Sigmoid colon (tissue), 7 donors: ENCODE results near the gene CDHR3. TPM values are rescaled to one million over a fixed set of nuclear protein-coding genes. Genes with fewer than 3 reads are reported as not detected.
A peak's percentile ranks its signal among the peaks of the same experiment; 100 is the strongest.

ENCODE experiments used
- DNase-seq: peaks from one replicate; pipeline ENCODE4 v3.0.0-alpha.2; 2019
- H3K27ac ChIP-seq, 4 donors: fragments of 200-600 bp; sonication (generic); one replicate each; pipeline ENCODE4 v1.5.1; 2016 to 2019; ENCODE audit warnings: mild to moderate bottlenecking in 1 of 4
- H3K27me3 ChIP-seq, 3 donors: fragments of 200-600 bp; sonication (generic); one replicate each; pipeline ENCODE4 v1.5.1; 2019; ENCODE audit warnings: mild to moderate bottlenecking in 1 of 3
- H3K36me3 ChIP-seq, 4 donors: fragments of 200-600 bp; sonication (generic); one replicate each; pipeline ENCODE4 v1.5.1; 2016 to 2019
- H3K4me1 ChIP-seq, 4 donors: fragments of 200-600 bp; sonication (generic); one replicate each; pipeline ENCODE4 v1.5.1; 2017 to 2019
- H3K4me3 ChIP-seq, 4 donors: fragments of 200-600 bp; sonication (generic); one replicate each; pipeline ENCODE4 v1.5.1; 2017 to 2019; ENCODE audit warnings: mild to moderate bottlenecking in 2 of 4, moderate library complexity in 1 of 4
- H3K9me3 ChIP-seq, 4 donors: fragments of 200-600 bp in 3 of 4; sonication (generic) in 3 of 4; one replicate each; pipeline versions ENCODE4 v1.5.1 to v1.6.1; 2013 to 2019
- EP300 ChIP-seq, 4 donors: sonication (generic); formaldehyde crosslinking; IDR thresholded peaks; one replicate each; pipeline ENCODE4 v1.6.1; 2017; ENCODE audit warnings: antibody characterized with exemption in 4 of 4
- POLR2A ChIP-seq, 2 donors: fragments of 450-650 bp; IDR thresholded peaks; one replicate each; pipeline ENCODE4 v1.6.1; 2016; ENCODE audit warnings: antibody characterized with exemption in 2 of 2, mild to moderate bottlenecking in 2 of 2, moderate library complexity in 2 of 2
- POLR2AphosphoS5 ChIP-seq, 4 donors: sonication (generic); formaldehyde crosslinking; IDR thresholded peaks; one replicate each; pipeline ENCODE4 v1.6.1; 2017; ENCODE audit warnings: antibody characterized with exemption in 4 of 4
- WGBS, 2 donors: extraction: QIAGEN DNeasy Blood & Tissue Kit; methylation state at CpG; one replicate each; pipeline ENCODE4 v1.1.7; 2013; 5-methylcytosine and 5-hydroxymethylcytosine counted together
- intact Hi-C: fragments of 100-400 bp; cut with DNase I; formaldehyde crosslinking; loops from one replicate; pipeline ENCODE4 v1.15.1; 2023
- polyA plus RNA-seq, 3 donors: library from polyadenylated mRNA; stranded (reverse); fragments of 200-250 nt; gene quantifications; one replicate each; pipeline ENCODE4 v1.2.3, GENCODE V29; 2013
- total RNA-seq, 4 donors: library from RNA; depleted of rRNA; stranded (reverse); fragments of >200 nt; gene quantifications; one replicate each; pipeline ENCODE4 v1.1.0, GENCODE V29; 2016
- TF ChIP-seq, protein P1 (sequence below), 4 experiments: fragments of 450-650 bp in 3 of 4; fragments of 200-600 bp in 1 of 4; IDR thresholded peaks; one replicate each; pipeline ENCODE4 v1.5.1; 2016 to 2019; ENCODE audit warnings: antibody characterized with exemption in 4 of 4, mild to moderate bottlenecking in 3 of 4, moderate library complexity in 2 of 4
- donor health status: healthy with polysubstance abuse.
- donor health status: Bipolar disorder and iron deficiency.
- donor health status: healthy.

Gene CDHR3
- total and polyA plus RNA-seq, 7 donors: 2.2 to 21.3 (median 3.7) TPM

DNA sequence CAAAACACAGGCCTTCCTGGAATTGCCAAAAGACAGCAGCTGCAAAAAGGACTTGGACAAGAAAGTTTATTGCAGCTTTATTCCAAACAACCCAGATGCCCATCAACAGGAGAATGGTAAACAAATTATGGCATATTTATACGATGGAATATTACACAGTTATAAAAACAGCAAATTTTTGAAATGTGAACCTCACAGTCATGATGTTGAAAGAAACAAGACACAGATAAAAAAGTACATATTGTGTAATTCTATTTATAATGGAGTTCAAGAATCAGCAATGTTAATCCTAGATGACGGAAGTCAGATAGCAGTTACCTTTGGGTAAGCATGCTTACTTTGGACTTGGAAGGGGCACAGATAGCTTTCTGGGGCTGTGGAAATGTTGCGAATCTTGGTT, 104.6 kb downstream of the CDHR3 start:
- no peak for TF ChIP-seq POLR2A (IDR thresholded peaks at IDR 0.05)
- TF ChIP-seq, protein P1, sequence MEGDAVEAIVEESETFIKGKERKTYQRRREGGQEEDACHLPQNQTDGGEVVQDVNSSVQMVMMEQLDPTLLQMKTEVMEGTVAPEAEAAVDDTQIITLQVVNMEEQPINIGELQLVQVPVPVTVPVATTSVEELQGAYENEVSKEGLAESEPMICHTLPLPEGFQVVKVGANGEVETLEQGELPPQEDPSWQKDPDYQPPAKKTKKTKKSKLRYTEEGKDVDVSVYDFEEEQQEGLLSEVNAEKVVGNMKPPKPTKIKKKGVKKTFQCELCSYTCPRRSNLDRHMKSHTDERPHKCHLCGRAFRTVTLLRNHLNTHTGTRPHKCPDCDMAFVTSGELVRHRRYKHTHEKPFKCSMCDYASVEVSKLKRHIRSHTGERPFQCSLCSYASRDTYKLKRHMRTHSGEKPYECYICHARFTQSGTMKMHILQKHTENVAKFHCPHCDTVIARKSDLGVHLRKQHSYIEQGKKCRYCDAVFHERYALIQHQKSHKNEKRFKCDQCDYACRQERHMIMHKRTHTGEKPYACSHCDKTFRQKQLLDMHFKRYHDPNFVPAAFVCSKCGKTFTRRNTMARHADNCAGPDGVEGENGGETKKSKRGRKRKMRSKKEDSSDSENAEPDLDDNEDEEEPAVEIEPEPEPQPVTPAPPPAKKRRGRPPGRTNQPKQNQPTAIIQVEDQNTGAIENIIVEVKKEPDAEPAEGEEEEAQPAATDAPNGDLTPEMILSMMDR (IDR thresholded peaks at IDR 0.05): no peak
- TF ChIP-seq EP300 (IDR thresholded peaks at IDR 0.05): peak; percentile 69 to 96 (median 88)
- TF ChIP-seq POLR2AphosphoS5 (IDR thresholded peaks at IDR 0.05): peak; percentile 94 to 99 (median 96)
- no peaks in the 10 kb centered on the region for H3K27me3 ChIP-seq
- peaks cover 0 to 98% (median 89%) of the 10 kb centered on the region in 4 donors for H3K4me1 ChIP-seq
- H3K4me3 ChIP-seq: no peak overlapping the region
- H3K9me3 ChIP-seq: no peaks in the 10 kb centered on the region
- DNase-seq: no peak
- H3K36me3 ChIP-seq: no peaks in the 10 kb centered on the region
- intact Hi-C loops: loop anchor here (1.0 to 10.0 kb wide), 3 partner anchors 45 to 217 kb away; partner anchors contain the start of genes NAMPT and SYPL1
- peak overlapping the region; percentile 88 to 90 (median 88) for H3K27ac ChIP-seq
- 41 to 82% methylated on average over 3 of the region's 3 CpGs for WGBS, 2 donors

DNA sequence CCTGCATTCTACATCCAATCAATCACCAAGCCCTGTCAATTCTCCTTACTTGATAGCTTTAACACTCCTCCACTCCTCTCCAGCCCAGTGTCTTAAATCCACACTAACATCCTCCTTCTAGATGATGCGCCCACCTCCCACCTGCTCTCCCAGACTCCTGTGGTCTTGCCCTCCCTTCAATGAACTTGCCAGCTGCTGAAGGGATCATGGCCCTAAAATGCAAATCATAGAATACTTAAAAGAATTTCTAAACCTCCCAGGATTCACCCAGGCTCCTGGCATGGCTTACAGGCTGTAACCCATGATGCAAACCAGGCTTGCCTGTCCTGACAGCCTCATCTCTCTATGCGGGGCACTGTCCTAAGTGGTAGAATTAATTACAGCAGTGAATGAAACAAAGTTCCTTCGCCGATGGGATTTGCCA, 105.5 kb downstream of the CDHR3 start:
- TF ChIP-seq EP300 (IDR thresholded peaks at IDR 0.05): peak in 2 of 4 donors; percentile 68 to 74
- no peak for TF ChIP-seq POLR2A (IDR thresholded peaks at IDR 0.05)
- TF ChIP-seq, protein P1 (IDR thresholded peaks at IDR 0.05): no peak
- peak; percentile 62 to 94 (median 80) for TF ChIP-seq POLR2AphosphoS5 (IDR thresholded peaks at IDR 0.05)
- DNase-seq: no peak
- H3K4me1 ChIP-seq: peaks cover 0 to 98% (median 90%) of the 10 kb centered on the region in 4 donors
- no peaks in the 10 kb centered on the region for H3K27me3 ChIP-seq
- no peak overlapping the region for H3K4me3 ChIP-seq
- H3K27ac ChIP-seq: peak overlapping the region; percentile 61 to 90 (median 88)
- 88 to 95% methylated on average over 4 of the region's 4 CpGs for WGBS, 2 donors
- no peaks in the 10 kb centered on the region for H3K36me3 ChIP-seq
- no peaks in the 10 kb centered on the region for H3K9me3 ChIP-seq
- intact Hi-C loops: loop anchor here (1.0 to 10.0 kb wide), 3 partner anchors 44 to 216 kb away; partner anchors contain the start of genes NAMPT and SYPL1

DNA sequence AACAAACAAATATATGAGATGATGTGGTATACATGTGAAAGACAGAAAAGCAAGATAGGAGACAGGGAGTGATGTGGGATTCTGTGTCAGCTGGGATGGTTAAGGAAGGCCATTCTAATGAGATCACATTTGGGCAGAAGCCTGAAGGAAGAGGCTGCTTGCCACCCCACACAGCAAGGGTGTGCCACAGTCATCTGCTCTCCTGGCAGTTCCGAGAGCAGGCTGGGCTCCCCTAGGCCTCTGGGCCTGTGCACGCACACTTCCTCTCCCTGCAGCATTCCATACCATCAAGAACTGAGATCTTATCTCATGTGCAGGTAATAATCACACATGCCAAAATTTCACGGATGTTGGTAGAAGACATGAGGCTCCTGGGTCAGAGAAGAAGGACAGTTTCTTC, 105.9 kb downstream of the CDHR3 start:
- 77 to 81% methylated on average over 3 of the region's 3 CpGs for WGBS, 2 donors
- Histone ChIP-seq H3K27ac (peak overlapping the region; percentile 61 to 90 (median 88)), H3K36me3 (no peaks in the 10 kb centered on the region), H3K4me3 (no peak overlapping the region), H3K9me3 (no peaks in the 10 kb centered on the region), H3K4me1 (peaks cover 0 to 97% (median 88%) of the 10 kb centered on the region in 4 donors), H3K27me3 (no peaks in the 10 kb centered on the region)
- peak; percentile 87 for DNase-seq
- intact Hi-C loops: loop anchor here (1.0 to 10.0 kb wide), 3 partner anchors 44 to 216 kb away; partner anchors contain the start of genes NAMPT and SYPL1
- TF ChIP-seq EP300 (IDR thresholded peaks at IDR 0.05) (no peak), POLR2A (IDR thresholded peaks at IDR 0.05) (no peak), POLR2AphosphoS5 (IDR thresholded peaks at IDR 0.05) (peak in 1 of 4 donors; percentile 47)
- TF ChIP-seq, protein P1 (IDR thresholded peaks at IDR 0.05): no peak

DNA sequence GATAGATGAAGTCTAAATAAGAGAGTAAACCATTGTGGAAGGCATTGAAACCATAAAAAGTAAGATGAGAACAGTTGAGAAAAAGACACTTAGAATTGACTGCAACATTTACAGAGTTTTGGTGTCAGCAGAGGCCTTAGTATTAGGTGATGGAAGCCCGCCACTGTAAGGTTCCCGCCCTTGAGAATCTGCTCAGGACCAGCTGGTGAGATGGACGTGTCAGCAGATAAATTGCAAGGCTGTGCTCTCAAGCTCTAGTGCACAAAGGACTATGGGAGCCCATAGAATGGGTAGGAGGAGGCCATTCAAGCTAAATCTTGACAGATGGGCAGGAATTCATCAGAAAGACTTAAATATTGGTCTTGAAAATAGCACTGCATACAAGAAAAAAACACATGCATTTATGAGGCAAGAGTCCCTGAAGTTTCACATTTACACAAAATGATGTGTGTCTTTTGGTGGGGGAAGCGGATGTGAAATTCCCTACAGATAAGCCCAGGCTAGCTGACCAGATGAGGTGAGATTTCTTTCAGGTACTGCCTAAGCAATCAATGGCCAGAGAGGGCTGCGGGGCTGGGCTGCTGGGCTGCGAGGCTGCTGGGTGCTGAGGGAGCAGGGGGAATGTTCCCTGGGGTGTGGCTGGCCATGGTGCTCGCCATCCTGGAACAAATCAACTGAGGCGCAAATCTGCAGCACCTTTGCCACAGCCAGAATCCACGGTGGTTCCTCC, 106.6 kb downstream of the CDHR3 start:
- peak overlapping the region; percentile 61 to 90 (median 88) for H3K27ac ChIP-seq
- DNase-seq: no peak
- H3K4me1 ChIP-seq: peaks cover 0 to 94% (median 82%) of the 10 kb centered on the region in 4 donors
- H3K9me3 ChIP-seq: no peaks in the 10 kb centered on the region
- WGBS, 2 donors: 69 to 84% methylated on average over 9 of the region's 9 CpGs
- intact Hi-C loops: loop anchor here (2.0 to 10.0 kb wide), 2 partner anchors 43 to 215 kb away; partner anchors contain the start of genes NAMPT and SYPL1
- H3K4me3 ChIP-seq: no peak overlapping the region
- no peak for TF ChIP-seq POLR2A (IDR thresholded peaks at IDR 0.05)
- TF ChIP-seq, protein P1 (IDR thresholded peaks at IDR 0.05): no peak
- no peak for TF ChIP-seq POLR2AphosphoS5 (IDR thresholded peaks at IDR 0.05)
- no peak for TF ChIP-seq EP300 (IDR thresholded peaks at IDR 0.05)
- no peaks in the 10 kb centered on the region for H3K36me3 ChIP-seq
- no peaks in the 10 kb centered on the region for H3K27me3 ChIP-seq
